Fibroblast of peridontal ligament (primary cell): ENCODE results near the gene GABRA6.
"Not testable (repeated sequence)": the region's sequence is repeated elsewhere in the genome, so short reads cannot be mapped to it uniquely, and the experiment has no call there.

Experiments used
- DNase-seq: peaks from one replicate; pipeline ENCODE4 v3.0.0-alpha.2; 2010; ENCODE audit errors: extremely low read depth

Gene GABRA6

DNA sequence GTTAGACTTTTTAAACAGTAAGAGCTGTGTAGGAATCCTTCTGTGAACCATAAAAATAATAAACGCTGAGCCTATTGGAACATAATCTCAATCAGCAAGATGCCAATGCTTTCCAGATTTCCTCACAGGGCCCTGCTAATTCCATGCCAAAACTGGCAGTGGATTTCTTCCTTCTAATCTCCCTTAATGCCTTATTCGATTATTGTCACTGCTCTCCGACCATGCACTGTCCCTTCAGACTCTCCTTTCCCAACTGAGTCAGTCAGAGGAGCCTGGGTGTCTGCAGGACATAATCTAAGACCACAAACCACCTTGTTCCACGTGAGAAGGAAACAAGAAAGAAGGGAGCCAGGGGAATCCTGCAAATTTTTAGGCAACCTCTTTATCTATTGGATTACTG, at the start of gene GABRA6:
Gene GABRA6, plus strand, starts transcription at position 261 of the 400 bp plus-strand sequence. CDS start 269 bp downstream, outside the sequence.
- no peak for DNase-seq

DNA sequence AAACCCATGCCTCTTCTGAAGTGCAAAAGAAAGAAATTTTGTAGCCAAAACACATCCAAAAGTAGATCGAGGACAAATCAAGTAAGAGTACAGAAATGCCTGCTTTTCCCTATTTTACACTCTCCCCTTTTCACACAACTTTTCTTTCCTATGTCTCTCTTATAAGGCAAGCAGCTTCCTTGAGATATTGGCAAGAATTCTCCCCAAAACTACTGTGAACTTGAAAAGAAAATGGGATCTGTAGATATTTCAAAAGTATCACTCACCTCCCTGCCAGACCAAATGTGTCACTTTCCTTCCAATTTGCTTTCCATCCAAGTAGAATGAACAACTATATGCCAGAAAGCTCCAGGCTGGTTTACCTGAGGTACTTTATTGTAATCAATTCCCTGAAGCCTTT, 47.9 kb upstream of the GABRA6 start:
- no peak for DNase-seq

GRCh38 chr5:161641444-161641843, 44.1 kb upstream of the GABRA6 start:
- no peak for DNase-seq

GRCh38 chr5:161645264-161645663, 40.3 kb upstream of the GABRA6 start:
- DNase-seq = no peak

GRCh38 chr5:161651926-161652325, 33.6 kb upstream of the GABRA6 start:
- DNase-seq = not testable (repeated sequence)

DNA sequence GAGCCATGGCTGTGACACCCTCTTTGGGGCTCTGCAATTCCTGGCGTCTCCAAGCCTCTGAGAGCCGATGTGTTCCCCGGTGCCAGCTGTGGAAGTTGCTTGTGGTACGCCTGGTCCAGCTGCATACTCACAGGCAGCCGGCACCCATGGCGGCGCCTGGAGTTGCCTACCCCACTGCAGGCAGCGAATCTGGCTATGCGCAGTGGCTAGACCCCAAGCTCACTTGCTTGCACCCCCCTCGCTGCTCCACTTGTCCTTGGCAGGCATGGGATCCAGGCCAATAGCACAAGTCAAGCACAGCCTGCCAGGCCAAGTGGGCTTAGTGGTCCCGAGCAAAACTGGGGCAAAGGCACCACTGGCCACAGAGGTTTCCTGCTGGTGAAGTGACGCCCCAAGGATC, 24.7 kb upstream of the GABRA6 start:
- DNase-seq = no peak

DNA sequence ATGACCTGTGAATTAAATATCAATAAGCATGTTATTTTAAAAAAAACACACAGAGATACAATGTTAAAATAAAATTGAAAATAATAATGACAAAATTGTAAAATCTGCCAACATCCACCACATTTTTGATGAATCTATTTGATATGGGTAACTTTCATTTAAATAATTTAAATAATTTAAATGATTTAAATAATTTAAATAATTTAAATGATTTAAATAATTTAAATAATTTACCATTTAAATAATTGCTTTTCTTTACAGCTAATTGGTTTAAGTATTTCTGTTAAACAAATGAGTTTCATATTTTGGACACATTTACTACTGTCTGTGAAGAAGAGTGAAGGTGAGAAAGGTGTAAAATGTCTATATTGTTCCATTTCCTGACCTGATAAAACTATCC, 22.1 kb upstream of the GABRA6 start:
- no peak for DNase-seq

- DNase-seq = no peak
Observed at GRCh38 chr5:161676103-161676502, 9.4 kb upstream of the GABRA6 start.

DNA sequence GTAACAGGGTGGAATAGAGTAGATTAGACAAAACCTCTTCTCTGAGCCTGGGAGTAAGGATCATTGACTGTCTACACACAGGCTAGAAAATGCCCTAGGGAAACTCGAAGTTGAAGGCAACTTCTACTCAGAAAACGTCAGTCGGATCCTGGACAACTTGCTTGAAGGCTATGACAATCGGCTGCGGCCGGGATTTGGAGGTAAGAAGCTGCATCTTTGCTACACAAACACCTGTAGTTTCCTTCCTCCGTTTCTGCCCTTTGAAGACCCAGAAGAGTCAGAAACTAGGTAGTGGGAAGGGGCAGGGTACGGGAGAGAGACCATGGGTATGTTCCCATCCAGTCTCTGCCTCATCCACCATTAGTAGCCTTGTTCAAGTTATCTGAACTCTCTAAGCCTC, 628 bp downstream of the GABRA6 start:
- DNase-seq = no peak

DNA sequence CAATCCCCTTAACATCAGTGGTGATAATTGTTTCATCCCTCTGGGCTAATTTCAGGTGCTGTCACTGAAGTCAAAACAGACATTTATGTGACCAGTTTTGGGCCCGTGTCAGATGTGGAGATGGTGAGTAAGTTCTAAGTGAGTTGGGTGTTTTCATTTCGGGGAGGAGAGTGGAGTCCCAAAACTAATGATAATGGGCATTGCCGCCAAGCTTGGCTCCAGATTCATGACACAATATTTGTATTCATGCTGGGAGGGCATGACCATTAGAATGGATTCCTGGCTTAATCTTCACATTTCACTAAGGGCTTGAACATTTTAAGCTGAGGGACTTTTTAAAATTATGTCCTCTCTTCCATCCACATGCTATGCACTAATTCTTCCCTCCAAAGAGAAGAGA, 1.4 kb downstream of the GABRA6 start:
- no peak for DNase-seq

DNA sequence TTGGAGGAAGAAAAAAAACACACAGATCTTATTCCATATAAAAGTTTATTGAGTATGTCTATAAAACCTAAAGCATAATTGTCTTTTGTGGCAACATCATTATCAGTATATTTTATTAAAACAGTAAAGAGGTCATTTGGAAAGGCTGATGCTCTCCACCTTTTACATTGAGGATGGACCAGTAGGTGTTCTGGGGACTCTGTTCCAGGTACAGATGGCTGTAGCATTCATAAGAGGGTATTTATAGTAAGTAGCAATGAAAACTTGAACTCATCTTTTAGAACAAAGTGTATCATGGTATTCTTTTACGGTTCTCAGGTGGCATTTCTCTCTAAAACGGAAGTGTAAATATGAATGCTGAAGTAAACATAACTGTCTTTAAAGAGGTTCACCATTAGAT, 1.8 kb downstream of the GABRA6 start:
- no peak for DNase-seq

DNA sequence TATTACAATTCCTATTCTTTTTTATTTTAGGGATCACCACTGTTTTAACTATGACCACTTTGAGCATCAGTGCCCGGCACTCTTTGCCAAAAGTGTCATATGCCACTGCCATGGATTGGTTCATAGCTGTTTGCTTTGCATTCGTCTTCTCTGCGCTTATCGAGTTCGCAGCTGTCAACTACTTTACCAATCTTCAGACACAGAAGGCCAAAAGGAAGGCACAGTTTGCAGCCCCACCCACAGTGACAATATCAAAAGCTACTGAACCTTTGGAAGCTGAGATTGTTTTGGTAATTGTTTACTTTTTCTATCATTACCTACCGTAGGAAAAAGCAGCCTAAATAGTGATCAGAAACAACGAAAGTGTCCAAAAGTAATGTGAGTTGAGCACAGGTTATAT, 6.4 kb downstream of the GABRA6 start:
- DNase-seq = no peak

GRCh38 chr5:161697001-161697400, 11.5 kb downstream of the GABRA6 start:
- no peak for DNase-seq

GRCh38 chr5:161700065-161700464, 14.5 kb downstream of the GABRA6 start:
- DNase-seq = no peak

- DNase-seq = no peak
Observed at GRCh38 chr5:161703528-161703927, 18.0 kb downstream of the GABRA6 start.

GRCh38 chr5:161707382-161707781, 21.9 kb downstream of the GABRA6 start:
- no peak for DNase-seq

DNA sequence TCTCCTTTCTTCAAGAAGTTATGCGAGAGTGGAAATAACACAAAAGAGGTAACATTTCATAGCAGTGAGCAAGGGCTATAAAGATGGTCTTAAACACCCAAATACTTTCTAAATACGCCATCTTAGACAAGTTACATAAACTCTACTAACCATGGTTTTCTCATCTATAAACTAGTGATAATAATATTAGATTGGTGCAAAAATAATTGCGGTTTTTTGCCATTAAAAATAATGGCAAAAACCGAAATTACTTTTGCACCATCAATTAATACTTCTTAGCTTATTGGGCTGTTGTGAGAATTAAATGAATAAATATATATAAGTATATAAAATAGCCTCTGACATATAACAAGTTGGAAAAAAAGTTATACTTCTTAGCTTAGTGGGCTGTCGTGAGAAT, 23.7 kb downstream of the GABRA6 start:
- DNase-seq = no peak

DNA sequence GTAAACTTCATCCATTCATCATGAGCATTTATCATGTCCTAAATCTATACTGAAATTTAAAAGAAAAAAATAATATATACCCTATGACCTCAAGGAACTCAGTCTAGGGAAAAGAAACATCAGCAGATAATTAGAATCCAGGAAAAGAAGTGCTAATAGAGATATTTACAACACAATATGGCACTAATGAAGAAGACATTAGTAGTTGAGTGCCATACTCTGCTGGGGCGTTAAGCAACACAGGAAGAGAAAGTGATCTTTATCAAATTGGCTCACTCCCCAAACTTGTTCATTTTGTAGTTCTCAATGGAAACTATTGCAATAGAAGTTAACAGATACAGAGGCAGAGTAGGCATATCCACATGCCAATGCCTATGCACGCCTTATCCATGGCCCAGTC, 27.5 kb downstream of the GABRA6 start:
- no peak for DNase-seq

GRCh38 chr5:161719157-161719556, 33.6 kb downstream of the GABRA6 start:
- DNase-seq = no peak

GRCh38 chr5:161720460-161720859, 34.9 kb downstream of the GABRA6 start:
- no peak for DNase-seq

GRCh38 chr5:161734741-161735140, 49.2 kb downstream of the GABRA6 start:
- DNase-seq = no peak

DNA sequence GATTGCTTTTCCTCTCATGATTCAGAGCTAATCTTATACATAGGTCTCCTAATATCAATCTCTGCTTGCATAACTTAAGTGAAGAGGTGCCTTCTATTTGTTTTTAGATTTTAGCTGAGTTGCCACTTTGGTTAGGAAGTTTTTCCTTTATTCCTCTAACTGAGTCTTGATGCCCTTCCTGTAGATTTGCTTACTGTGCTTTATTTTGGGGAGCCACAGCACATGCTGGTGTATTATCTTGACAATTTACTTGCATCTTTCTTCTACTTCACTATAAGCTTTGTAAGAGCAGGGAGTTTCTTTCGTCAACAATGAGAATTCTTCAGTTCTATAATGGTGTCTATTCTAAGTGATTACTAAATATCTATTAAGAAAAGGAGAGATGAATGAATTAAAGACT, 54.9 kb downstream of the GABRA6 start:
- DNase-seq = no peak

DNA sequence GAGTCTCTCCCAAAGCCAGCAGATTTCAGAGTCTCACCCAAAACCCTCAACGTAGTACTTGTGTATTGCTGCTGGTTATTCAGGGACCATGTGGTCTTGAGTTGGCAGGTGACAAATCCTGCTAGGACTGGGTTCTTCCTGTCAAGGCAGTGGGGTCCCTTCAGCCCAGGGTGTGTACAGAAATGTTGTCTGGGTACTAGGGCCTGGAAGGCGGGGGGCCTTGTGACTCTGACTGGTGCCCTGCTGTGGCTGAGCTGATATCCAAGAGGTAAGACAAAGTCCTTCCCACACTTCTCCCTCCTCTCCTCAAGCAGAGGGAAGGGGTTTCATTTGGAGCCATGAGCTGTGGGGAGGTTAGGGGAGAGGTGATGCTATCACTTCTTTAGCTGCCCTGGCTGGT, 58.8 kb downstream of the GABRA6 start:
- no peak for DNase-seq

DNA sequence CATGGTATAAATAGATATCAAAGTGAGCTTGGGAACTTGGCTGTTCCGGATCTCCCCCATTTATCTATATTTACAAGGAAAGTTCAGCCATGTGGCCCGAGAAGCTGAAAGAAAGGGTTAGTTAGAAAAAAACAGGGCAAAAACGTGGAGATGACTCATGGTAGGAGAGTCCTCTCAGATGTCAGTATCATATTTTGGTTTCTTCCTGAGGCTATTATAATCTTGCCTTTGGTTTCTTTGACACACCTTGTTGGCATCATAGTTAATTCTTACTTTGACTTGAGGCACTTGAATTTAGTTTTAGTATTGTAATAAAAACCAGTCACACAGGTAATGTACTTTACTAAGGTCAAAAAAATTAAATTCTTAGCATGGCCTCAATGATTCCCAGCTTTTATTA, 59.9 kb downstream of the GABRA6 start:
- DNase-seq = no peak

DNA sequence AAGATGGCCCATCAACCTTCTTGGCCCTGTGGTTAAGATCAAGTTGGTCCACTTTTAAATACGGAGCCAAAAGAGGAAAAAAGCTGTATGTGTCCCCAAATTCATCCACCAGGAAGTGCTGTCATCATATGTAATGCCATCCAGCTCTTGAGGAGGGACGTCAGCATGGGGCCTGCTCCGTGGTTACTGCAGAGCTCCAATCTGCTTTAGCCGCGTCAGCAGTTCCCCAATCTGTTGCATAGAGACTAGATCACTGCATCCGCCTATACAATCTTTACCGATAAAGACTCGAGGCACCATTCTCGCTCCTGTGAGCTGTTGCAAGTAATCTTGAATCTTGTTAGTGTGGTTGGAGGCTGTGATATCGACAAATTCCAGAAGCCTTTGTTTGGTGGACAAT, 65.7 kb downstream of the GABRA6 start:
- no peak for DNase-seq
